Neuron (in vitro differentiated cells): ENCODE results near the gene AKT3.
"Not testable (repeated sequence)": the region's sequence is repeated elsewhere in the genome, so short reads cannot be mapped to it uniquely, and the experiment has no call there.

Experiments used
- H2AFZ ChIP-seq: one replicate; pipeline ENCODE4 v1.6.1; 2013; ENCODE audit warnings: low read depth, mild to moderate bottlenecking, inconsistent platforms, low read length, moderate library complexity
- H3K27me3 ChIP-seq: one replicate; pipeline ENCODE4 v1.6.1; 2013; ENCODE audit warnings: low read length; ENCODE audit not compliant: insufficient read depth
- H3K36me3 ChIP-seq: one replicate; pipeline ENCODE4 v1.6.1; 2013; ENCODE audit warnings: low read length; ENCODE audit not compliant: insufficient read depth
- H3K4me1 ChIP-seq: one replicate; pipeline ENCODE4 v1.6.1; 2013; ENCODE audit warnings: low read length; ENCODE audit not compliant: insufficient read depth
- H3K4me3 ChIP-seq: 2 replicates; pipeline ENCODE4 v1.5.1; 2013; ENCODE audit warnings: mild to moderate bottlenecking, low read length, moderate library complexity
- H3K9me3 ChIP-seq: one replicate; pipeline ENCODE4 v1.6.1; 2013; ENCODE audit warnings: low read length

Gene AKT3

DNA sequence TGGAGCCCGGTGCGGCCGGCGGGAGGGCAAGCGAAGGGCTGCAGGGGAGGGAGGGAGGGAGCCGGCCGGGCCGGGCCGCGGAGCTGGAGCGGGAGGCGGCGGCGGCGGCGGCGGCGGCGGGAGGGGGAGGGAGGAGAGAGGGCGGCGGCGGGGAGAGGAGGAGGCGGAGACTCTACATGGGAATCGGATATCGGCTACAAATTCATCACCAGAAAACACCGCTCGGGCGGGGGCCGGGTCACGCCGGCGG lies at the start of gene AKT3:
AKT3 (minus strand) TSS at position 42 of the 250 bp plus-strand sequence. CDS start 7,073 bp downstream, outside the sequence.
- H3K36me3 ChIP-seq, result no peaks in the 10 kb centered on the region
- H3K9me3 ChIP-seq, result no peaks in the 10 kb centered on the region
- peak within 1 kb of the TSS; percentile 98 for H3K4me3 ChIP-seq
- H3K27me3 ChIP-seq, result no peaks in the 10 kb centered on the region
- peaks cover 34% of the 10 kb centered on the region for H3K4me1 ChIP-seq
- peak within 1 kb of the TSS; percentile 90 for H2AFZ ChIP-seq

GRCh38 chr1:243898278-243898677 lies 48.2 kb upstream of the AKT3 start:
- Histone ChIP-seq H3K27me3 (no peaks in the 10 kb centered on the region), H3K4me3 (no peak overlapping the region), H2AFZ (no peak overlapping the region), H3K4me1 (peaks cover 9% of the 10 kb centered on the region), H3K9me3 (peaks cover 1% of the 10 kb centered on the region), H3K36me3 (no peaks in the 10 kb centered on the region)

DNA sequence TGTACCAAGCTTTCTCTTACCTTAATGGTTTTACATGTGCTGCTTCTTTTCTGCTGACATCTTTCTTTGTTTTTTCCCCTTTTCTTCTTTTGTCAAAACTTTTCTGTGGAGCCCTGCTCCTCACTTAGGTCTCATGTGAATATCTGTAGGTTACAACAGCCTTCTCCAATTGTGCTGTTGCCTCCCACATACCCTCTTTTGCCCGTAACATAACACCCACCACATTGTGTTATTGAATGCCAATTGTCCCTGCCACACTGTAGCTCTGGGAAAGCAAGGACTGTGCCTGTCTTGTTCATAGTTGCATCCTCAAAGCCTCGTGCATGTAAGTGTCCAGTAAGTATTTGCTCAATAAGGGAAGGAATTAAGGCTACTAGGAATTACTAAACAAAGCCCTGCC lies 46.3 kb upstream of the AKT3 start:
- no peak overlapping the region for H2AFZ ChIP-seq
- peaks cover 1% of the 10 kb centered on the region for H3K9me3 ChIP-seq
- H3K4me3 ChIP-seq, result no peak overlapping the region
- H3K27me3 ChIP-seq, result no peaks in the 10 kb centered on the region
- H3K4me1 ChIP-seq, result no peaks in the 10 kb centered on the region
- H3K36me3 ChIP-seq, result no peaks in the 10 kb centered on the region

DNA sequence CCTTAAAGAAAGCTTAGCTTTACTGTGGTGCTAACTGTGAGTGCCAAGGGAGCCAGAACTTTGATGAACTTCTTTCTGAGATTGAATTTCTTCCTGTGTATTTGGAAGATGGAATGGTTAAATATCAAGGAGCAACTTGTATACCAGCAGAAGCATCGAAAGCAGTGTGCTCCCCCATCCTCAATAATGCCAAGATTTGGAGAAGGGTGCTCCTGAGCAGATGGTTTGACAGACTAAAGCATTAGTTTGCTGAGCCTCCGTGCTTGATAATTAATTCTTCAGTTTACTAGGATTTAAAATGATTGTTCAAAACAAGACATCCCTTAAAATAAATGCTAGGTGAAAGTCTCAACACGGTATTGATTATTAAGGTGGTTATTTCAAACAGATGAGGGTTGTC lies 42.4 kb upstream of the AKT3 start:
- no peaks in the 10 kb centered on the region for H3K9me3 ChIP-seq
- H3K36me3 ChIP-seq, result no peaks in the 10 kb centered on the region
- H2AFZ ChIP-seq, result no peak overlapping the region
- no peak overlapping the region for H3K4me3 ChIP-seq
- no peaks in the 10 kb centered on the region for H3K4me1 ChIP-seq
- no peaks in the 10 kb centered on the region for H3K27me3 ChIP-seq

DNA sequence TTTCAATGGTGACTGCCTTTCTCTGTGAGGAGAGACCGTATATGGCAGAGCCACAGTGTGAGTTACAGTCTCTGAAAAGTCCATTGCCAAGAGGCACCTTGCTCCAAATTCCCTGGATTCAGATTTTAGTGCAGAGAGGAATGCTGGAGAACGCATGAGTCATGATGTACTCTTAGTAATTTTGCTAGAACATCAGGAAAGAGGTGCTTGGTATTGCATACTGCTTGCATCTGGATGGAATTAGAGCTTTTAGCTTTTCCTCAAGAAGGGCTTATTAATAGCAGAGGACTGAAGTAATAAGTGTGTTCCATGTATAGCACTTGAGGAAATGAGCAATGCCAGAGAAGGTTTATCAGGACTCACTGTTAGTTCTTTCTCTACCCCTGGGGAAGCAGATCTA lies 40.5 kb upstream of the AKT3 start:
- Histone ChIP-seq H3K36me3 (no peaks in the 10 kb centered on the region), H3K4me3 (no peak overlapping the region), H2AFZ (no peak overlapping the region), H3K9me3 (no peaks in the 10 kb centered on the region), H3K27me3 (no peaks in the 10 kb centered on the region), H3K4me1 (no peaks in the 10 kb centered on the region)

- no peak overlapping the region for H2AFZ ChIP-seq
- no peaks in the 10 kb centered on the region for H3K27me3 ChIP-seq
- no peaks in the 10 kb centered on the region for H3K36me3 ChIP-seq
- peaks cover 3% of the 10 kb centered on the region for H3K9me3 ChIP-seq
- no peak overlapping the region for H3K4me3 ChIP-seq
- no peaks in the 10 kb centered on the region for H3K4me1 ChIP-seq
Observed at GRCh38 chr1:243885806-243886205, 35.8 kb upstream of the AKT3 start.

DNA sequence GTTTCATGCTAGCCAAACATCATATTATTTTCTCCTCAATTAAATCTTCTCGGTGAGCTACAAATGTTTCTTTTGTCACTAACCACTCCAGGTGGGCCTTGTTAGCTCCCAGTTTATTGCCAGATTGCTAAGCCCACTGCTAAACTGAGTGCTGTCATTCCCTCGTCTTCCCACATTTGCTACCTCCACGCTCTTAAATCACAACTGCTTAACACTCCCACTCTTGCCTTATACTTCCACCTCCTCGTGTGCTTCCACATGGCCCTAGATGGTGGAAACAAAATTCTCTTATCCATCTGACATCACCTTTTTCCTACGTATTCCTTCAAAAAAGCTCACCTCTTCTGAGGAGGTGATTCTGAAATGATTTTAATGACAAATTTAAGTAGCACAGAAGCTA lies 34.6 kb upstream of the AKT3 start:
- no peaks in the 10 kb centered on the region for H3K27me3 ChIP-seq
- peaks cover 3% of the 10 kb centered on the region for H3K9me3 ChIP-seq
- H2AFZ ChIP-seq, result no peak overlapping the region
- no peak overlapping the region for H3K4me3 ChIP-seq
- no peaks in the 10 kb centered on the region for H3K36me3 ChIP-seq
- H3K4me1 ChIP-seq, result no peaks in the 10 kb centered on the region

GRCh38 chr1:243883551-243883950 lies 33.5 kb upstream of the AKT3 start:
- H3K27me3 ChIP-seq, result no peaks in the 10 kb centered on the region
- no peak overlapping the region for H2AFZ ChIP-seq
- no peaks in the 10 kb centered on the region for H3K4me1 ChIP-seq
- no peaks in the 10 kb centered on the region for H3K36me3 ChIP-seq
- H3K9me3 ChIP-seq, result peaks cover 3% of the 10 kb centered on the region
- H3K4me3 ChIP-seq, result no peak overlapping the region

DNA sequence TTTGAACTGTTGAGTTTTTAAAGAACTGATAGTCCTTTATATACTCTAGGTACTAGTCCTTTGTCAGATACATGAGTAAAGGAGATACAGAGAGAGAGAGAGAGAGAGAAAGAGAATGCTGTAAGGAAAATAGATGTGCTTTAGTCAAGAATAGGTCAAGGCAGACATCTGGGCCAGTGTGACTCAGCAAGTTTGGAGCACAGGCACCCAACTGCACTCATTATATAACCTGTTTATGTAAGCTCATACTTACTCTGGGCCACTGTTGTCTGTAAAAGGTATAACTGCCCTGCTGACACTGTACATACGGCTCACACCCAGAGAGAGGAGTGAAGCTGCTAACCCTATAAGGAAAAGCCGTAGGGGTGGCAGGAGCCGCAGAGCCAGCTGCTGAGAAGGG lies 32.2 kb upstream of the AKT3 start:
- Histone ChIP-seq H3K9me3 (peaks cover 3% of the 10 kb centered on the region), H3K27me3 (no peaks in the 10 kb centered on the region), H3K36me3 (no peaks in the 10 kb centered on the region), H2AFZ (no peak overlapping the region), H3K4me1 (no peaks in the 10 kb centered on the region), H3K4me3 (no peak overlapping the region)

DNA sequence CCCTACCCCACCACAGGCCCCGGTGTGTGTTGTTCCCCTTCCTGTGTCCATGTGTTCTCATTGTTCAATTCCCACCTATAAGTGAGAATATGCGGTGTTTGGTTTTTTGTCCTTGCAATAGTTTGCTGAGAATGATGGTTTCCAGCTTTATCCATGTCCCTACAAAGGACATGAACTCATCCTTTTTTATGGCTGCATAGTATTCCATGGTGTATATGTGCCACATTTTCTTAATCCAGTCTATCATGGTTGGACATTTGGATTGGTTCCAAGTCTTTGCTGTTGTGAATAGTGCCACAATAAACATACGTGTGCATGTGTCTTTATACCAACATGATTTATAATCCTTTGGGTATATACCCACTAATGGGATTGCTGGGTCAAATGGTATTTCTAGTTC lies 27.0 kb upstream of the AKT3 start:
- H3K36me3 ChIP-seq, H3K4me1 ChIP-seq, H3K9me3 ChIP-seq, H3K27me3 ChIP-seq, H3K4me3 ChIP-seq, H2AFZ ChIP-seq: not testable (repeated sequence)

GRCh38 chr1:243855616-243856318 lies 5.7 kb upstream of the AKT3 start:
- Histone ChIP-seq H3K4me3 (no peak overlapping the region), H2AFZ (no peak overlapping the region), H3K27me3 (no peaks in the 10 kb centered on the region), H3K36me3 (no peaks in the 10 kb centered on the region), H3K9me3 (no peaks in the 10 kb centered on the region), H3K4me1 (peaks cover 10% of the 10 kb centered on the region)

DNA sequence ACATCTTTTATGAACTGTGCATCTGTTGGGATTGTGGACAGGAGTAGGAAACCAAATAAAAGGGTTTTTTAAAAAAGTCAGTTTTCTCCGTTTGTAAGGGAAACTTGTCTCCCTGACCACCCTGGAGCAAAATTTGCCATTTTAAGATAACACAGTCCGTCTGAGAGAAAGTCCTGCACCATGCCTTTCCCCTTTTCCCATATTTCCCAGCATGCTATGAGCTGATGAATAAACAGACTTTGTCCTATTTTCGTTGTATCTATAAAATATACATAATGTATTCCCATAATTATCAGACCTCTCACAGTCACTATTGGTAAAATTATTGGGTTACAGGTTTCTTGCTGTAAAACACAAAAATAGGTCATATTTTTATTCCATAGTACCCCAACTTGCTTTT lies 1.7 kb upstream of the AKT3 start:
- H3K9me3 ChIP-seq, result no peaks in the 10 kb centered on the region

DNA sequence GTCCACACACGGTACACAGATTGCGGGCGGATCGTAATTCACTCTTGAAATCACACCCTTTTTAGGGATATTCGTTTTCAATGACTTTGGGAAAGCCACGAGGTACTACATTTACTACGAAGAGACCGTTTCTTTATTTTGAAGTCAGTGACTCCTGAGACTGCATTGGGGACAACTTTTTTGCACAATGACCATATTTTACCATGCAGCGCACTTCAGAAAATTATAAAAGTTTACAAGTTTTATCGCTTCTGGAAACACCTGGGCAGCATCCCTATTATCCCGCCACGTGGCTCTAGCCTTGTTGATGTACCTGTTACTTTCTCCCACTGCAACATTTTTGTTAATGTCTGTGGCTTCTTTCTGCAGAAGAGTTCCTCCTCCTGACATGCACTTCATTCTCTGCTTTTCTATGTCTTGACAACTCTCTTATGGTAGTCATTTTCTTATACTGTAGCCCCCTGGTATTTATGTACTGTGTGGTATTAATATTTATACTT lies 1.3 kb upstream of the AKT3 start:
- Histone ChIP-seq H3K27me3 (no peaks in the 10 kb centered on the region), H2AFZ (peak overlapping the region; percentile 90), H3K9me3 (no peaks in the 10 kb centered on the region), H3K4me3 (peak overlapping the region; percentile 98), H3K4me1 (peaks cover 28% of the 10 kb centered on the region), H3K36me3 (no peaks in the 10 kb centered on the region)

More for the DNA sequence above, 1.7 kb upstream of the AKT3 start:
- Histone ChIP-seq H3K4me3 (peak overlapping the region; percentile 98), H3K27me3 (no peaks in the 10 kb centered on the region), H2AFZ (peak overlapping the region; percentile 90), H3K4me1 (peaks cover 24% of the 10 kb centered on the region), H3K36me3 (no peaks in the 10 kb centered on the region)
